Measurements from ENCODE around the gene HLA-DPB1.

HLA-DPB1 gene

GRCh38 chr6:33107641-33108040, 31.9 kb downstream of the HLA-DPB1 start:
- Mint-ChIP-seq H3K27ac (no peak overlapping the region), H3K36me3 (ENCODE audit: low read depth) (no peaks in the 10 kb centered on the region), H3K4me1 (no peaks in the 10 kb centered on the region)

GRCh38 chr6:33108307-33108706, 32.5 kb downstream of the HLA-DPB1 start:
- no peak overlapping the region for H3K4me3 Mint-ChIP-seq
- H3K27me3 Mint-ChIP-seq (ENCODE audit: low read depth, poor library complexity): peaks cover 85% of the 10 kb centered on the region
- no peaks in the 10 kb centered on the region for H3K4me1 Mint-ChIP-seq
- no peak for DNase-seq
- peaks cover 3% of the 10 kb centered on the region for H3K9me3 Mint-ChIP-seq
- no peak overlapping the region for H3K27ac Mint-ChIP-seq
- no peak for TF ChIP-seq CTCF (IDR thresholded peaks at IDR 0.05)
- H3K36me3 Mint-ChIP-seq (ENCODE audit: low read depth): no peaks in the 10 kb centered on the region

More at GRCh38 chr6:33107641-33108040, 31.9 kb downstream of the HLA-DPB1 start:
- Mint-ChIP-seq H3K9me3 (peaks cover 3% of the 10 kb centered on the region), H3K27me3 (ENCODE audit: low read depth, poor library complexity) (peaks cover 79% of the 10 kb centered on the region), H3K4me3 (no peak overlapping the region)
- no peak for DNase-seq
- TF ChIP-seq CTCF (IDR thresholded peaks at IDR 0.05): no peak

GRCh38 chr6:33112148-33112547, 36.4 kb downstream of the HLA-DPB1 start:
- DNase-seq: no peak
- Mint-ChIP-seq H3K4me3 (no peak overlapping the region), H3K4me1 (peaks cover 9% of the 10 kb centered on the region), H3K9me3 (no peaks in the 10 kb centered on the region), H3K27ac (no peak overlapping the region), H3K36me3 (ENCODE audit: low read depth) (no peaks in the 10 kb centered on the region), H3K27me3 (ENCODE audit: low read depth, poor library complexity) (peaks cover 98% of the 10 kb centered on the region)
- TF ChIP-seq CTCF (IDR thresholded peaks at IDR 0.05): no peak

DNA sequence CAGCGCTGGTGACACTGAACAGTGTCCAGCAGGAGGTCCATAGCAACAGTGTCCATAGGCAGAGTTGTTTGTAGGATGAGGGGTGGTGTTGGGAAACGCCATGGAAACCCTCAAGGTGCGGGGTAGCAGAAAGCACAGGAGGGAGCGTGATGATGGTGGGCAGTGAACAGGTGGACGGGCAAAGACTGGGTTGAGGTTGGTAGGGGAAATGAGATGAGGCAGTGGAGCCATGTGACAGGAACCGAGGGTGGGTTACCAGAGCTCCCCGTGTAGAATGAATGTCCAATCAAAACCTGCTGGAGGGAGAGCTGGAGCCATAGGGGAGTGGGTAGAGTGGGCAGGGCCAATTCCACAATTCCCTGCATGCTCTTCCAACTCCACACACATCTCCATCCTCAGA, 38.0 kb downstream of the HLA-DPB1 start:
- Mint-ChIP-seq H3K4me3 (no peak overlapping the region), H3K36me3 (ENCODE audit: low read depth) (no peaks in the 10 kb centered on the region), H3K27me3 (ENCODE audit: low read depth, poor library complexity) (peaks cover 98% of the 10 kb centered on the region), H3K27ac (no peak overlapping the region), H3K9me3 (no peaks in the 10 kb centered on the region), H3K4me1 (peaks cover 22% of the 10 kb centered on the region)
- no peak for DNase-seq
- TF ChIP-seq CTCF (IDR thresholded peaks at IDR 0.05): no peak

DNA sequence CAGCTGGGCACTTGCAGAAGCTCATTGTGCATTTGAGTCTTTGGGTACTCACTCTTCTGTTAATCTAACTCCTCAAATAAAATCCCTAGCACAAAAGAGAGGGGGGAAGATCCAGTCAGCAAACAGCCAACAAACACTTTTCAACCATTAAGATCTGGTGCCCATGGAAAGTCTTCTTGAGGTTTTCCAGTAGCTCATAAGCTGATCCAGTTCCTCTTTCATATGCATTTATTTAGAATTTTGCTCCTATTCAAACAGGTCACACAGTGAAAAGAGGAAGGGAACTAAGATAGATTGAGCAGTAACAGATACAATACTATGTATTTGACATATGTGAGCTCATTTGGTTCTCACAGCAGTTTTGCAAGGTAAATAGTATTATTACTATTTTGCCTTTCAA, 38.6 kb downstream of the HLA-DPB1 start:
- peaks cover 22% of the 10 kb centered on the region for H3K4me1 Mint-ChIP-seq
- no peaks in the 10 kb centered on the region for H3K9me3 Mint-ChIP-seq
- TF ChIP-seq CTCF (IDR thresholded peaks at IDR 0.05): no peak
- no peaks in the 10 kb centered on the region for H3K36me3 Mint-ChIP-seq (ENCODE audit: low read depth)
- no peak for DNase-seq
- peaks cover 93% of the 10 kb centered on the region for H3K27me3 Mint-ChIP-seq (ENCODE audit: low read depth, poor library complexity)
- H3K4me3 Mint-ChIP-seq: no peak overlapping the region
- no peak overlapping the region for H3K27ac Mint-ChIP-seq

- peak overlapping the region; percentile 75 for H3K4me3 Mint-ChIP-seq
- H3K36me3 Mint-ChIP-seq (ENCODE audit: low read depth): no peaks in the 10 kb centered on the region
- peaks cover 83% of the 10 kb centered on the region for H3K27me3 Mint-ChIP-seq (ENCODE audit: low read depth, poor library complexity)
- H3K9me3 Mint-ChIP-seq: no peaks in the 10 kb centered on the region
- H3K27ac Mint-ChIP-seq: no peak overlapping the region
- peaks cover 22% of the 10 kb centered on the region for H3K4me1 Mint-ChIP-seq
- TF ChIP-seq CTCF (IDR thresholded peaks at IDR 0.05): no peak
- DNase-seq: no peak
These were observed 40.6 kb downstream of the HLA-DPB1 start for GRCh38 chr6:33116417-33116816.
